GM12801 (cell line): ENCODE results near the gene WDR59.

Source experiments
- CTCF ChIP-seq: IDR thresholded peaks from one replicate; pipeline ENCODE4 v1.5.1; 2011; ENCODE audit warnings: control low read depth; ENCODE audit not compliant: insufficient read length; ENCODE audit errors: extremely low read depth

Gene WDR59, protein sequence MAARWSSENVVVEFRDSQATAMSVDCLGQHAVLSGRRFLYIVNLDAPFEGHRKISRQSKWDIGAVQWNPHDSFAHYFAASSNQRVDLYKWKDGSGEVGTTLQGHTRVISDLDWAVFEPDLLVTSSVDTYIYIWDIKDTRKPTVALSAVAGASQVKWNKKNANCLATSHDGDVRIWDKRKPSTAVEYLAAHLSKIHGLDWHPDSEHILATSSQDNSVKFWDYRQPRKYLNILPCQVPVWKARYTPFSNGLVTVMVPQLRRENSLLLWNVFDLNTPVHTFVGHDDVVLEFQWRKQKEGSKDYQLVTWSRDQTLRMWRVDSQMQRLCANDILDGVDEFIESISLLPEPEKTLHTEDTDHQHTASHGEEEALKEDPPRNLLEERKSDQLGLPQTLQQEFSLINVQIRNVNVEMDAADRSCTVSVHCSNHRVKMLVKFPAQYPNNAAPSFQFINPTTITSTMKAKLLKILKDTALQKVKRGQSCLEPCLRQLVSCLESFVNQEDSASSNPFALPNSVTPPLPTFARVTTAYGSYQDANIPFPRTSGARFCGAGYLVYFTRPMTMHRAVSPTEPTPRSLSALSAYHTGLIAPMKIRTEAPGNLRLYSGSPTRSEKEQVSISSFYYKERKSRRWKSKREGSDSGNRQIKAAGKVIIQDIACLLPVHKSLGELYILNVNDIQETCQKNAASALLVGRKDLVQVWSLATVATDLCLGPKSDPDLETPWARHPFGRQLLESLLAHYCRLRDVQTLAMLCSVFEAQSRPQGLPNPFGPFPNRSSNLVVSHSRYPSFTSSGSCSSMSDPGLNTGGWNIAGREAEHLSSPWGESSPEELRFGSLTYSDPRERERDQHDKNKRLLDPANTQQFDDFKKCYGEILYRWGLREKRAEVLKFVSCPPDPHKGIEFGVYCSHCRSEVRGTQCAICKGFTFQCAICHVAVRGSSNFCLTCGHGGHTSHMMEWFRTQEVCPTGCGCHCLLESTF

GRCh38 chr16:74984529-74985296, at the start of gene WDR59:
WDR59 (minus strand) TSS chr16:74985123; CDS start chr16:74985017, 106 bp downstream.
- no peak for TF ChIP-seq CTCF

DNA sequence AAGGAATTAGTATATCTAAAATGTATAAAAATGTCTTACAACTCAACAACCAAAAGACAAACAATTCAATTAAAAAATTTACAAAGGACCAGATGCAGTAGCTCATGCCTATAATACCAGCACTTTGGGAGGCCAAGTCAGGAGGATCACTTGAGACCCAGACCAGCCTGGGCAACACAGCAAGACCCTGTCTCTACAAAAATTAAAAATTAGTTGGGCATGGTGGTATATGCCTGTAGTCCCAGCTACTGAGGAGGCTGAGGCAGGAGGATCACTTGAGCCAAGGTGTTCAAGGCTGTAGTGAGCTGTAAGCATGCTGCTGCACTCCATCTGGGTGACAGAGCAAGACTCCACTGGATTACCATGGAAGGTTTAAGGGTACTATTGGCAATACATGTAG, 47.7 kb upstream of the WDR59 start:
- no peak for TF ChIP-seq CTCF

- no peak for TF ChIP-seq CTCF
Measured at GRCh38 chr16:75029854-75030253, 44.9 kb upstream of the WDR59 start.

DNA sequence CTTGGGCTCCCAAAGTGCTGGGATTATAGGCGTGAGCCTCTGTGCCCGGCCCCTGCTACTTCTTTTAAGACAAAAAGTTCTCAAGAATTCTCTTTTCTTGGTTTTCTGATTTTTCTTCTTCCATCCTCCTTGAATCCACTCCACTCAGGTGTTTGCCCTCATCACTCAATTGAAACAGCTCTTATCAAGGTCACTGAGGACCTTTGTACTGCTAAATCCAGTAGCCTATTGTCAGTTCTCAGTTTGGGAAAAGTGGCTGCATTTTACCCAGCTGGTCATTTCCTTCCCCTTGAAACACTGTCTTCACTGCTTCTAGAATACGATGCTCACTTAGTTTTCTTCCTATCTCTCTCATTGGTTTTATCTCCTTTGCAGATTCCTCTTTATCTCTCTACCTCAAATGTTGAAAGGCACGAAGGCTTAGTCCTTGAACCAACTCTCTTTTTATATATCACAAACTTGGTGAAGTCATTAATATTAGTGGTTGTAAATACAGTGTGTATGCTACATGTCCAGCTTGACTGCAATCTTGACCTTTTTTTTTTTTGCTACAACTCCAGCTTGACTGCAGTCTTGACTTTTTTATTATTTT, 43.7 kb upstream of the WDR59 start:
- TF ChIP-seq CTCF = no peak

DNA sequence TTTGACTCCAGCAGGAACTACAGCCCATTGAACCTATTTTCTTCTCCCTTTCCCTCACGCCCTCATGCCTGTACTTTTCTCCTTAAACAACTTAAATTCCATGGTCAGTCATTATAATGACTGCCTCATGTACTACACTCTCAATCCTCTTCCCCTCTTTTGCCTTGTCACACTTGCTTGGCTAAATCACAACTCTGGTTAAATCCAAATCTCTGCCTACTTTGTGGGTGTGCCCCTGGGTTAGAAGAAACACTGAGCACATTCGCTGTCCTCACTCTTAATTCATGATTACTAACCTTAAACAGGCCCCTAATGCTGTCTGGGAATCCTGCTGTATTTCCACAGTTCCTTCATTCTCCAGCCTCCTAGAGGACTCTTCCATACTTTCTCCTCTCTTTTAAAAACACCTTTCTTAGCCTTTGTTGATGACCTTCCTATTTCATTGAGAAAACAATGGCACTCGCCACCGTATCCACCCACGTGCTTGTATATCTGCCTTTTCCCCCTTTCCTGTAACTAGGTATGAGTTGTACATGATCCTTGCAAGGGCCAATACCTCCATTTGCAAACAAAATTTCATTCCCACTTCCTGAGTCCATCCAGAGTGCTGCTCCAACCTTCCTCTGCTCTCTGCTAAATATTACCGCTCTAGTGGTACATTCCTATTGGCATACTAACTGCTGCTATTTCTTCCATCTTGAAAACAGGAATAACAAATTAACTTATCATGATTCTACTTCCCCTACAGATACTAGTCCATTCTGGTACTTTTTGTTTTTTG, 42.8 kb upstream of the WDR59 start:
- TF ChIP-seq CTCF = no peak

- TF ChIP-seq CTCF = no peak
Measured at GRCh38 chr16:75026892-75027391, 42.0 kb upstream of the WDR59 start.
